AG09319 (cell line): ENCODE data around the gene UMAD1.

ENCODE experiments used
- DNase-seq: peaks from one replicate; pipeline ENCODE4 v3.0.0-alpha.2; 2010; ENCODE audit warnings: low read depth; ENCODE audit errors: extremely low read depth
- CTCF ChIP-seq: IDR thresholded peaks from 2 replicates; pipeline ENCODE4 v1.5.1; 2011; ENCODE audit warnings: low read depth, mild to moderate bottlenecking, inconsistent platforms, low read length, moderate library complexity

The UMAD1 gene

GRCh38 chr7:7737674-7738073 lies 97.1 kb downstream of the UMAD1 start:
- DNase-seq = no peak
- no peak for TF ChIP-seq CTCF

DNA sequence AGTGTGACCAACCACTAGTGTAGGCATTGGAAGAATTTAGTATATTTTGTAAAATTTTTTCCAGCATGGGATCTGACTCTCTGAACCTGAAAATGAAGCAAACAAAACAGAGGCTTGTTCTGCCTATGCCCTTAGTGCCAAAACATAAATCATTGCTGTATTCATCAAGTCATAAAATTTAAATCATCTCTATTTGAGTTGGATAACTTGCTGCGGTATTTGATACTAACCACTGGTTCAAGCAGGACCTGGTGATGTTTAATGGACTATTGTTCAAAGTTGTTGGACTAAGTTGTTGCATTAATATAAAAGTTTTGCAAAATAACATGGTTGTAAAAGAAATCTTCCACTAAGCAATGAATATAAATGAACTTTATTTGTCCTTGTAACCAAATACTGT lies 97.6 kb downstream of the UMAD1 start:
- no peak for TF ChIP-seq CTCF
- DNase-seq = no peak

GRCh38 chr7:7738622-7739021 lies 98.1 kb downstream of the UMAD1 start:
- DNase-seq = no peak
- no peak for TF ChIP-seq CTCF

GRCh38 chr7:7739204-7740036 lies 98.9 kb downstream of the UMAD1 start:
- DNase-seq = no peak
- no peak for TF ChIP-seq CTCF

DNA sequence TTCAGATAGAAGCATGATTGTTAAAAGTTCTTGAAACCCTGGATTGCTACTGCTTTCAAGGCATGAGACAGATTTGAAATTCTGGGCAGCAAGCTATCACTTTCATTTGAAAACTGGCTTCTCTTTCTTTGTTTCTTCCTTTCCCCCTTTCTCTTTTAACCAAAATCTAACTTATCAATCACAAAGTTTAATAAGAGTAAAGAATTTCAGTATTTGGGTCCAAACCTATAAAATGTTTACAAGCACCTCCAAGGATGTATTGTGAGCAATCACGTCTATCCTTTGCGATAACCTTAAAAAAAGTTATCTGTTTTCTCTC lies 99.4 kb downstream of the UMAD1 start:
- no peak for TF ChIP-seq CTCF
- DNase-seq = no peak

DNA sequence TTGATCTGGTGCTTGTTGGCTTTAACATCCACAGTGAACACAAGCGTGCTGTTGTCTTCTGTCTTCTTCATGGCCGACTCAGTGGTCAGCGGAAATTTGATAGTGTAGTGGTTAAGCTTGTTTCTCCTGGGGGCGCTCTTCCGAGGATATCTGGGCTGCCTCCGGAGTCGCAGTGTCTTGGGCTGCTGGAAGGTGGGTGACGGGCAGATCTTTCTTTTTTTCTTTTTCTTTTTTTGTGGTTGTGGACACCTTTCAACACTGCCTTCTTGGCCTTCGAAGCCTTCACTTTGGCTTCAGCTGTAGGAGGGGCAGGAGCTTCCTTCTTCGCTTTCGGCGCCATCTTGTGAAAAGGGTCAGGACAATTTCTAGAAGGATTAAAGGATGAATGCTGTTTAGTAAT lies 101.7 kb downstream of the UMAD1 start:
- no peak for DNase-seq
- no peak for TF ChIP-seq CTCF

GRCh38 chr7:7745258-7745657 lies 104.7 kb downstream of the UMAD1 start:
- no peak for DNase-seq

More at GRCh38 chr7:7745258-7745657, 104.7 kb downstream of the UMAD1 start:
- no peak for TF ChIP-seq CTCF
